Measurements from ENCODE around the gene VPS35. TPM values are rescaled to one million over a fixed set of nuclear protein-coding genes. Genes with fewer than 3 reads are reported as not detected.
A peak's percentile ranks its signal among the peaks of the same experiment; 100 is the strongest.

VPS35 gene
- total RNA-seq, 1 experiment from 2014 or later: 66.1 TPM

DNA sequence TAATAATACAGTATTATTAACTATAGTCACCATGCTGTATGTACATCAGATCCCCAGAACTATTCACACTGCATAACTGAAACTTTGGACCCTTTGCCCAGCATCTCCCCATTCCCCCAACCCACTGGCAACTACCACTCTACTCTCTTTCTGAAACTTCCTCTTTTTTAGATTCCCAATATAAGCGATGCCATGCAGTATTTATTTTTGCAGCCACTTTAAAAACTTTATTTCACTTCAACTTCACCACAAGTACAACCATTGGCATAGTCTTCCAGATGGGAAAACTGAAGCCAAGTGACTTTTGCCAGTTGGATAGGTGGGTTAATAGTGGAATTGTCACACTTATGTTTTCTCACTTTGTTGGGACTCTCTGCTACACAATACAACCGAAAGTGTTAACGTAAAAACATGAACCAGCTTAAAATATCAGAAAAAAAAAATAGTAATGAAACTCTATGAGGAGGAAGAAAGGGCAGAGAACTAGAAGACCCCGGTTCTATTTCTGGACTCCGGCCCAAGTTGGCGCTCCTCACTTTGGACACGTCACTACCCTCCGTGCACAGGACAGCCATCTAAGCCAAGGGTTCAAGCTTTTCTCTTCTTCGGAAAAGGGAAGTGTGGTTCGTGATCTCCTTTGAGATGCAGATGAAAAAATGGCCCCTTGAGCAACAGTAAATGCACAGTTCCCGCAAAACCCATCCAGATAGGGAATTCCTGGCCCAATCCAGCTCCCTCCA is 68.5 kb downstream of the VPS35 start:
- peak; percentile 29 for DNase-seq (ENCODE audit: low read depth)

DNA sequence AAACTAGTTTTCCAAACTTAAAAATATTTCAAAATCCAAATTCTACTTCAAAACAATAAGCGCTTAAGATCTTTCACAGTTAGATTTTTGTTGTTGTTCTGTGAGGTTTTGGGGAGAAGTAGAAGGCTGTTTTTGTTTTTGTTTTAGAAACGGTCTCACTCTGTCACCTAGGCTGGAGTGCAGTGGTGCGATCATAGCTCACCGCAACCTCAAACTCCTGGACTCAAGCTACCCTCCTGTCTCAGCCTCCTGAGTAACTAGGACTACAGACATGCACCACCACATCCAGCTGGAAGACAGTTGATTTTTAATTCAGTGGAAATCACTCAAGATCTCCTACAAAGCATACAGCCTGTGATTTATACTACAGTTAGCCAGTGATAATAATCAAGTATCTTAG is 70.5 kb downstream of the VPS35 start:
- DNase-seq (ENCODE audit: low read depth): no peak

DNA sequence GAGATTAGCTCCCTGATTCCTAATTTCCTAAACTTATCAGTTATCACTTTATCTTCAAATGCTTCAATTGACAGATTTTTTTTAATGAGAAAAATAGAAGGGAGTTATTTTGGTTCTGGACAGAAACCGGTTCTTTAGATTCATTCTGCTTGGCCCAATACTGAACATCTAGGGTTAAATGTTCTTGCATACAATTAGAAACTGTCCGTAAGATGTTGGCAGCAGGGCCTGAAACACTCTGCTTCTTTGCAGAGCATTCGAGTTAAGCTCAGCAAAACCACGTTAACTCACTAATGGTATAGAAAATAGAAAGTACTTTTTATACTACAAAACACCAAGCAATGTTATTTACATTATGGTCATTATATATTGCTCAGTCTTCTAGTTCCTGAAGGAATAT is 75.0 kb downstream of the VPS35 start:
- no peak for DNase-seq (ENCODE audit: low read depth)

DNA sequence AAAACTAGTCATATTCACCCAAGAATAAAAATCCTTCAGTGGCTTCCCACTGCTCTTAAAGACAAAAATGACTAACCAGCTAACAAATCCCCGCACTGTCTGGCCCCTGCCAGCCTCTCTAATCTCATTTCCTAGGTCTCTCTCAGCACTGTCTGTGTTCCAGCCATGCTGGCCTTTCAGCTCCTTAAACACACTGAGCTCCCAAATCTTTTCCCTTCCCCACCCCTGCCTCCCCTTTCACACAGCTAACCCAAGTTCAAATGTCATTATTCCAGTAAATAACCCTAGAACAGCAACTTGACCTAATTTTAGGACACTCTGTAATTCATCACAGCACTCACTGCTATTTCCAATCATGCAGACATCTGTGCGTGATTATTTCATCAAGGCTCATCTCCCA is 75.6 kb downstream of the VPS35 start:
- DNase-seq (ENCODE audit: low read depth): no peak

DNA sequence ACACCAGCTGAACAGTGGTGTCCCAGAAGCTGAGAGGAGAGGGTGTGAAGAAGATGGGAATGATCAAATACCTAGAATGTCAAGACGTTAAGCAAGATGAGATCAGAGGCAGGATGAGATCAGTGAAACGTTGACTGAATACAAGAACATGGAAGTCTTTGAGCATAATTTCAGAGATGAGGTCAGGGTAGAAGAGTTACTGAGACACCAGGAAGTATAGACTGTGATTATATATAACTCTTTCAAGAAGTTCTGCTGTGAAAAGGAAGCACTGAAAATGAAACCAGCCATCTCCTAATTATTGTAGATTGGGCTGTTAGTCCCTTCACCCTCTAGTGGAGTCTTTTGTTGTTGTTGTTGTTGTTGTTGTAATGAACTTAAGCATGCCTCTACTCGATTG is 76.9 kb downstream of the VPS35 start:
- no peak for DNase-seq (ENCODE audit: low read depth)

DNA sequence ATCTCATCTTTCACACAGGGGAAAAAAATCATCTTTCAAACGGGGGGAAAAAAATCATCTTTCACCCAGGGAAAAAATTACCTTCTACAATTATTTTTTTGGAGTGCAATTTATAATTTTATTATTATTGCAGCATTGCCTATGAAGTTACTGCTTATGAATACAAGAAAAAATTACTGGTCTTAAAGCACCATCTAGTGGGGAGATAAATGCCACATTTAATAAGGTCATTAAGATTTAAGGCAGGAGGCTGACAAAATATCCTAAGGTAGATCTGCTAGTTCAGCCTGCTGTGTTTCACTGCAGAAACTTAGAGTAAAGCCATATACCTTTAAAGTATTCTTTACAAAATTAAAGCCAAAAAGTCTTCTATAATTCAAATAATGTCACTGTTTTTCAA is 81.4 kb downstream of the VPS35 start:
- peak; percentile 27 for DNase-seq (ENCODE audit: low read depth)

DNA sequence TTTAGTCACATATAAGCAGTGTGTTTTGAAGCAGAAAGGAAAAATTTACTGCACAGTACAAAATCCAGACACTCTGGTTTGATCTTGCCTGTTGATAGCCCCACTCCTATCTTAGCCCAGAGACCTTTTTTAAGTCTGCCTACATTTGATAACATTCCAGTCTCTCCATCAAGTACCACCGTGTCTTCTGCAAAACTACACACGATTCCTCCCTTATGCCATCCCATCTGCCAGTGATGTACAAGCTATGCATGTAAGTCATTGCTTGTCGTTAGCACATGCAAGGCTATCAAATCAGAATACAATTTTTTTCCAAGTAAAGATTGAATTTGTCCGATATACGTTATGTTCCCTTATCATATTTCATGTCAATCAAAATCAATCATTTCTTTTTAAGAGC is 82.7 kb downstream of the VPS35 start:
- no peak for DNase-seq (ENCODE audit: low read depth)

Other genes with a start within 250 kb of the VPS35 start
- 33.3 and 38.1 TPM in 2 replicates for gene SHCBP1, start 67.8 kb downstream of the VPS35 start, total RNA-seq (2014; rRNA removed; shearing (Covaris generic))
- 44.9 and 47.7 TPM in 2 replicates for gene ORC6, start 481 bp upstream of the VPS35 start, total RNA-seq (2014; rRNA removed; shearing (Covaris generic))
- 0.17 and 0.19 TPM in 2 replicates for gene MYLK3, start 59.2 kb upstream of the VPS35 start, total RNA-seq (2014; rRNA removed; shearing (Covaris generic))
- gene C16orf87, start 142.0 kb upstream of the VPS35 start, total RNA-seq (2014; rRNA removed; shearing (Covaris generic)): 3.5 and 5.6 TPM in 2 replicates
- gene GPT2, start 195.2 kb upstream of the VPS35 start, total RNA-seq (2014; rRNA removed; shearing (Covaris generic)): 19.6 and 20.7 TPM in 2 replicates